Stimulated activated CD4-positive, alpha-beta T cell treated with anti-CD3 and anti-CD28 coated beads, Interleukin-1b, Interleukin-23, amount 100 ng/mL, for 48 hours (primary cell): Measurements from ENCODE around the gene CCNG1.
"Not testable (repeated sequence)": the region's sequence is repeated elsewhere in the genome, so short reads cannot be mapped to it uniquely, and the experiment has no call there.

ENCODE experiments used
- DNase-seq: peaks from one replicate; pipeline ENCODE4 v3.0.0-alpha.2; 2020

The CCNG1 gene

GRCh38 chr5:163445345-163445744 lies 8.0 kb downstream of the CCNG1 start:
- DNase-seq = no peak

GRCh38 chr5:163447191-163447590 lies 9.8 kb downstream of the CCNG1 start:
- DNase-seq = no peak

DNA sequence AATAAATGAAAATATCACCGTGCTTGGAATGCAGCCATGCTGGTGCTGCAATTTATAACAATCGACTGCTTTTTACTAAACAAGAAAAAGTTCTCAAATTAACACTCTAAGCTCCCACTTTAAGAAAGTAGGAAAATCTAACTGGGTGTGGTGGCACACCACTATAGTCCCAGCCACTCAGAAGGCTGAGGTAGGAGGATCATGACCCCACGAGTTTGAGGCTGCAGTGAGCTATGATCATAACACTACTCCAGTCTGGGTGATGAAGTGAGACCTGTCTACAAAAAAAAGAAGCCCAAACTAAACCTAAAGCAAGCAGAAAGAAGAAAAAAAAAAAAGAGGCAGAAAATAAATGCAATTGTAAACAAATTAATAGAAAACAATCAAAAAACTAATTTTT lies 10.5 kb downstream of the CCNG1 start:
- no peak for DNase-seq

DNA sequence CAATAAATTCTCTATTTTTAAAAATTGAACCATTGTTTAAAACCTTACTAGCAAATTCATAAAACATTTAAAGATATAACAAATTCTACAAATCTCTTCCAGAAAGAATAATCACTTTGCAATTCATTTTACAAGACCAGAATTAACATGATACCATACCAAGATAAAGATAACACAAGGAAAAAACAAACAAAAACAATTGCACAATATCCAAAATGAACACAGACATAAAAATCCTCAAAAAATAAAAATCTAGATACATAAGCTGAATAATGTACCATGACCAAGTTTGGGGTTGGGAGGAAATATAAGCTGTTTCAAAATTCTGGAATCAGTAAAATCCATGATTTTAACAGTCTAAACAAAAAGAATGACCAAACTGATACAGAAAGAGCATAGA lies 11.1 kb downstream of the CCNG1 start:
- no peak for DNase-seq

- DNase-seq = no peak
Observed at GRCh38 chr5:163451489-163451888, 14.1 kb downstream of the CCNG1 start.

DNA sequence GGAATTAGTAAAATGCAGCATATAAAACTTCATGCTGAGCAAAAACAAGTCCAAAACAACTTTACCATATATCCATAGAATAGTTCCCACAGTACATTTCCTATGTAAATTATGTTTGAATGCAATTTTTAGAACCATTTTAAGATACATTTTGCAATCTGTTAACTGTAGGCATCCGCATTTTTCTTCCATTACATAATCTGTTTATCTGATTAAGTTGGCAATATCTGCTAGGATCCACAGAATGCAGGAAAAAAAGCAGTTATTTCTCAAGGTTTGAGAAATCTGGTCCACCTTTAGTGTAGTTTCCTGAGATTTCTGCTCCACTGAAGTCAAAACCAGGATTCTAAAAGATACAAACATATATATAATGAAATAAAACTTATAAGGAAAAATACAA lies 16.3 kb downstream of the CCNG1 start:
- no peak for DNase-seq

- DNase-seq = not testable (repeated sequence)
Observed at GRCh38 chr5:163455406-163455805, 18.0 kb downstream of the CCNG1 start.

- no peak for DNase-seq
Observed at GRCh38 chr5:163456029-163456589, 18.7 kb downstream of the CCNG1 start.

GRCh38 chr5:163456840-163457239 lies 19.4 kb downstream of the CCNG1 start:
- DNase-seq = no peak

DNA sequence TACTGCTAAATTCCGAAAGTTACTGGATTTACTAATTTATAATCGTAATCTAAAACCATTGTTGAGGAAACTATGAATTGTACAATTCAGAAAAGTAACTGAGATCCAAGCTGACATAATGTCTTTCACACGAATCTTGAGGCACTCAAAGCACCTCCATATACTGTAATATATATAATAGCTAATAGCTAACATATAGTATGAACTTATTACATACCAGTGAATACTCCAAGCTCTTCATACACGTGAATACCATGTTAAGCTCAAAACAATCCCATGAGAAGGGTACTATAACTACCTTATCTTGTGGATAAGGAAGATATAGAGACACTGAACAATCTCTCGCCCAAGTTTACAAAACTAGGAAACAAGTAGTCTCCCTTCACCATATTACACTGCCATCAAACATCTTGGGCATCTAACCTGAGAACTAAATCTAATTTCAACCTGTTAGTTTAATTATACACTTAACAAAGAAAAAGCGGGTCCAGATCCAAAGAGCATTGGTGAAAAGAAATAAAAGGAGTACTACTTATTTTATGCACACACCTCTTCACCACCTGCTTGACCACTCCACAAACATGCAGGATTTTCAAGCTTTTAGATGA lies 21.5 kb downstream of the CCNG1 start:
- DNase-seq = no peak

GRCh38 chr5:163459462-163459818 lies 22.0 kb downstream of the CCNG1 start:
- no peak for DNase-seq

- DNase-seq = peak; percentile 95
Observed at GRCh38 chr5:163459819-163460561, 22.6 kb downstream of the CCNG1 start, which contains the start of gene NUDCD2. Gene NUDCD2 (minus strand): TSS chr5:163460102. CDS start chr5:163460050, 52 bp downstream.

GRCh38 chr5:163460562-163461171 lies 23.3 kb downstream of the CCNG1 start, which contains the start of gene HMMR:
Gene HMMR (plus strand): TSS chr5:163460632. CDS start chr5:163460693, 61 bp downstream.
- no peak for DNase-seq

GRCh38 chr5:163463063-163463435 lies 25.7 kb downstream of the CCNG1 start:
- no peak for DNase-seq

DNA sequence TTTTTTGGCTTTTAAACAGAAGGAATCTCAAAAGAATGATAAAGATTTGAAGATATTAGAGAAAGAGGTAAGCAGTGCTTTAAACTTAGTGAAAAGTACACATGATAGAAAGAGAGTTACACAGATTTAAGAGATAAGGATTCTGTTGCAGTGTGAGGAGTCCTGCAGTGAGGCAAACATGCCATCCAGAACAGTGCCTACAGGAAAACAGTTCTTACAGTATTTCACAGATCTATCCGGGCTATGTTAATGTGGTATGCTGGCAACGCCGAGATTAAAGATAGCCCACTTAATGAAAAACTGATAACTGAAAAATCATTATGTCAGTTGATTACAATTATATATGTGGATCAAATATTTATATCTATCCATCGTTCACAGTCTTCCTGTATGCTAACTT lies 30.3 kb downstream of the CCNG1 start:
- DNase-seq = no peak

- DNase-seq = no peak
Observed at GRCh38 chr5:163473635-163474243, 36.3 kb downstream of the CCNG1 start.

DNA sequence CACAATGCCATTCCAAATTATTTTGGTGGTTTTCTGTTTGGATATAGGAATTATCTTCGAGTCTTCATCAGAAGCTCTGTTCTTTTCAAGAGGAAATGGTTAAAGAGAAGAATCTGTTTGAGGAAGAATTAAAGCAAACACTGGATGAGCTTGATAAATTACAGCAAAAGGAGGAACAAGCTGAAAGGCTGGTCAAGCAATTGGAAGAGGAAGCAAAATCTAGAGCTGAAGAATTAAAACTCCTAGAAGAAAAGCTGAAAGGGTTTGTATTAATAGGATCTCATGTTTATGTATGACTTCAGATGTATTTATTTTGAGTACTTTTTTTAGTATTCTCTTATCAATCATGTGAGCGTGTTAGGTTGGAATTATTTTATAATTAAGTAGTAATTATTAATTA lies 38.0 kb downstream of the CCNG1 start:
- DNase-seq = no peak

- no peak for DNase-seq
Observed at GRCh38 chr5:163478126-163478981, 41.0 kb downstream of the CCNG1 start.

DNA sequence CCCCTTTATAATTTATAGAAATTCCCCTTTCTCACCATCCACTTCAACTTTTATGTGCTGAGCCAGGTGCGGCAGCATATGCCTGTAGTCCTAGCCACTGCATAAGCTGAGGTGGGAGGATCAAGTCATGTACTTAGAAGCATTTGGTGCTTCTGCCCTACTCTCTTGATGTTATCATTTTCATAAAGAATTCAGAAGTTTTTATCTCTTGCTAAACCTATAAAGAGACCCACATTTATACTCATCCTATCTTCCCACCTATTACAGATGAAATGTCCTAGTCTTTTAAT lies 41.5 kb downstream of the CCNG1 start:
- no peak for DNase-seq

GRCh38 chr5:163489055-163489744 lies 51.8 kb downstream of the CCNG1 start:
- DNase-seq = no peak

- no peak for DNase-seq
Observed at GRCh38 chr5:163489745-163490075, 52.3 kb downstream of the CCNG1 start.
